SIG-M5 (cell line): Measurements from ENCODE around the gene BLCAP.
"Not testable (repeated sequence)": the region's sequence is repeated elsewhere in the genome, so short reads cannot be mapped to it uniquely, and the experiment has no call there.

Experiments
- DNase-seq: peaks from one replicate; lab custom pipeline; 2025; lab: John Stamatoyannopoulos, UW

Gene BLCAP

GRCh38 chr20:37479925-37480691 lies 47.6 kb downstream of the BLCAP start:
- no peak for DNase-seq

DNA sequence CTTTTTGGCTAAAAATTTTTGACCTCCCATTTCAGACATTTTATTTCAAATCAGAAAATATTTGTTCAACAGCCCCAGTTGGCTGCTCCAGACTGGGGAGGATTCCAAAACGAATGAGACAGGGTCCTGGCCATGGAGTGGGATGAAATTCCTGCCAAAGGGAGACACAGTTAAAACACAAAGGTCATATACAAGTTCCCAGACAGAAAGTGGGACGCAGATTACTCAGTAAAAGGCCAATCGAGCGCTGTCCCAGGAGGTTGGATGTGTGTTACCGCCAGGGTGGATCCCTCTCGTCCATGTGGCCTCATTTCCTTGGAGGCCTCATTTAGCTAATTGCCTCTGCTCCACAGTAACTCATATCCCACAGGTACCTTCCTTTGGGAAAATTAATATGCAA lies 48.4 kb downstream of the BLCAP start:
- DNase-seq = no peak

- no peak for DNase-seq
Measured at GRCh38 chr20:37477041-37477440, 50.6 kb downstream of the BLCAP start.

GRCh38 chr20:37475252-37475651 lies 52.4 kb downstream of the BLCAP start:
- no peak for DNase-seq

GRCh38 chr20:37474386-37474785 lies 53.3 kb downstream of the BLCAP start:
- DNase-seq = no peak

- DNase-seq = no peak
Measured at GRCh38 chr20:37473249-37474000, 54.3 kb downstream of the BLCAP start.

GRCh38 chr20:37472435-37472834 lies 55.2 kb downstream of the BLCAP start:
- DNase-seq = not testable (repeated sequence)

DNA sequence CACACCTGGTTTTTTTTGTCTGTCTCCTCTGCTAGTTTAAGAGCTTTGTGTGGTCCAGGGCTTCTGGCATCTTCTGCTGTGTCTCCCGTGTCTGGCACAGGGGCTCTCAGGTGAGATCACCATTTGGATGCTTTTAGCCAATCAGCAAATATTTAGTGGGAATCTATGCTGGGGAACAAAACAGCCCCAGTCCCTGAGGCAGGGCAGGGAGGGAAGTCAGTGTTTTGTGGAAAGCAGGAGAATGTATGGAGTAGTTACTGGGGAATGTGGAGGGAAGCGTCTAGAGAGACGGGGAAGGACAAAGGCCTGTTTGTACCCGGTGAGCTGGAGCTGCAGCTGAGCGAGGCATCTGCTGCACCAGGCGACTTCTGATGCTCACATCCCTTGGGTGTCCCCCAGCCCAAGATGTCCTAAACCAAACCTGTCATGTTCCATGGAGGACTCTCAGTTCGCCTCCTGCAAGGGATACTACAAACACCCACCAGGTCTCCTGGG lies 55.9 kb downstream of the BLCAP start:
- no peak for DNase-seq

DNA sequence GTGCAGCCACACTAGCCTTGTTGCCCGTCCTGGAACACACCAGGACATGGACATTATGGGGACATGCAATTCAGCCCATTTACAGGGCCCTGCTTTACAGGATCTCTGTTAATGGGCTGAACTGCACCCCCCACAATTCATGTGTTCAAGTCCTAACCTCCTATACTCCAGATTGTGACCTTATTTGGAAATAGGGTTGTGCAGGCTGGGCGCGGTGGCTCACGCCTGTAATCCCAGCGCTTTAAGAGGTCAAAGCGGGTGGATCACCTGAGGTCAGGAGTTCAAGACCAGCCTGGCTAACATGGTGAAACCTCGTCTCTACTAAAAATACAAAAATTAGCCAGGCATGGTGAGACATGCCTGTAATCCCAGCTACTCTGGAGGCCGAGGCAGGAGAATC lies 57.5 kb downstream of the BLCAP start:
- not testable (repeated sequence) for DNase-seq

GRCh38 chr20:37469531-37469930 lies 58.1 kb downstream of the BLCAP start:
- DNase-seq = no peak

DNA sequence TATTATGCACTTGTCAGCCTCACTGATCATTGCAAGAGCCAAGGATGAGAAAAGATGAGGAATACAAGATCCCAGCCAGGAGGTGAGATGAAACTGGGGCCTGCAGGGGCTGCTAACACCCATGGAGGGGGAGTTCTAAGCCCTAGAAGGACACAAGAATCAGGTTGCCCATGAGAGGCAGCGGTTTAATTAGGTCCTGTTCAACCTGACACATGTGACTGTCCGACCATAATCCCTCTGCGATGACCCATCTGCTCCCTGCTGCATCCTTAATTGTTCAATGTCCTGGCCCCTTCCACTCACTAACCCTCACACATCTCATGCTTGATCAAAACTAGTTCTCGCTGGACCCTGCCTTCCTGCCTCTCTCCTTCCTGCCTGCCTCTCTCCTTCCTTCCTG lies 58.8 kb downstream of the BLCAP start:
- no peak for DNase-seq
